Transverse colon (tissue), 4 donors: ENCODE results near the gene FKBP4.

Experiments used
- CTCF ChIP-seq, 5 experiments: fragments of 200-600 bp in 3 of 5; fragments of 450-650 bp in 2 of 5; sonication (generic) in 3 of 5; IDR thresholded peaks; 1 replicate in 2 of 5; 2 replicates in 3 of 5; pipeline ENCODE4 v1.5.1; 2016 to 2017; ENCODE audit warnings: antibody characterized with exemption in 5 of 5, inconsistent platforms in 3 of 5, mild to moderate bottlenecking in 2 of 5, moderate library complexity in 1 of 5
- POLR2A ChIP-seq: fragments of 450-650 bp; IDR thresholded peaks from one replicate; pipeline ENCODE4 v1.6.1; 2016; ENCODE audit warnings: antibody characterized with exemption, mild to moderate bottlenecking, moderate library complexity
- POLR2AphosphoS5 ChIP-seq, 3 donors: sonication (generic); formaldehyde crosslinking; IDR thresholded peaks; one replicate each; pipeline ENCODE4 v1.6.1; 2016; ENCODE audit warnings: antibody characterized with exemption in 3 of 3

DNA sequence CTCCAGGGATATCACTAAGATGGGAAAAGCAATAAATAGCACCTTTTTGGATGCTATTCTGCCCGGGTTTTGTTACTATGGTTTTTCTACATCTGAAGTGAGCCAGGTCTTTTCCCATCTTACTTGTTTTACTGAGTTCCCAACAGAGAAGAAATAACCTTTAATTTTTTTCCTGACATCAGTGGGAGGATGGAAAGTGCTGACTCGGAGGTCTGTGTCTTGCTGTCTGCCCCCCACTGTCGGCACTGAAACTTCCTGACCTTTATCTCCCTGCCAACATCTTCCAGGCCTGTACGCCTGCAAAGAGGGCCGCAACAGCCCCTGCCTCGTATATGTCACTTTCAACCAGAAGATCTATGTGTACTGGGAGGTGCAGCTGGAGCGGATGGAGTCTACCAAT, 28.7 kb downstream of the FKBP4 start:
- TF ChIP-seq POLR2A = no peak
- no peak for TF ChIP-seq CTCF (IDR thresholded peaks at IDR 0.05)
- TF ChIP-seq POLR2AphosphoS5 (IDR thresholded peaks at IDR 0.05) = no peak
